Activated CD4-positive, alpha-beta T cell treated with anti-CD3 and anti-CD28 coated beads for 24 hours (primary cell): Measurements from ENCODE around the gene EVX1.

ENCODE experiments used
- DNase-seq, 2 donors: peaks; one replicate each; pipeline ENCODE4 v3.0.0-alpha.2; 2020; ENCODE audit warnings: low read depth in 2 of 2

The EVX1 gene

GRCh38 chr7:27205325-27206280 is 37.0 kb upstream of the EVX1 start:
- DNase-seq, result no peak

DNA sequence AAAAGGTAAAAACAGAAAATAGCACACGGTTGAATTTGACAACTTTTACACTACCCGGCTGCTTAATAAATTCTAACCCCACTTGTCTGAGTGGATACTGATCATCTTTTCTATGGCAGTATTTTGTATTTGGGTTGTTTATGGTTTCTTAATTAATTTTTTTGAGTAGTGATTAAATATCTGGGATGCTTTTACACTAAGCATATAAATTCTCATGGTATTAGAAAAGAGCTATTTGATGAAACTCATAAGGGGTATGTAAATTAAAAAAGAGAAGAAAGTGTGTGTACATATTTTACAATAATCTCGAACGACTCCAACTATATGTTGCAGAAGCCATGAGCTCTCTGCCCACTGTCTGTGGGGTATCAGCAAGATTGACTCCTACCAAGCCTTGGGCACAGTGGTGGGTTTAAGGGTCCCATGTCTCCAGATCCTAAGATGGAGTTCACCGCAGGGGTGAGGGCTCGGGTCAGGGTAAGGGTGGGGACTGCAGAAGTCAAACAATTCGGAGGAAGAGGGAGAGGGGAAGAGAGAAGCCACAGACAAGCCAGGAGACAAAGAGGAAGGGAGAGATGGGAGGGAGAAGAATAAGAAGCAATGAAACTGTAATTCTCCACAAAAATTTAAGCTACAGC is 35.1 kb upstream of the EVX1 start:
- DNase-seq, result no peak

GRCh38 chr7:27208998-27209397 is 33.6 kb upstream of the EVX1 start:
- DNase-seq, result no peak

- DNase-seq, result no peak
These were observed 32.6 kb upstream of the EVX1 start for GRCh38 chr7:27209933-27210440.

- peak in 1 of 2 donors; percentile 49 for DNase-seq
These were observed 32.0 kb upstream of the EVX1 start for GRCh38 chr7:27210441-27211083.

- DNase-seq, result no peak
These were observed 31.5 kb upstream of the EVX1 start for GRCh38 chr7:27211084-27211446.

GRCh38 chr7:27211764-27212204 is 30.8 kb upstream of the EVX1 start:
- no peak for DNase-seq

GRCh38 chr7:27212497-27213432 is 29.8 kb upstream of the EVX1 start:
- no peak for DNase-seq

DNA sequence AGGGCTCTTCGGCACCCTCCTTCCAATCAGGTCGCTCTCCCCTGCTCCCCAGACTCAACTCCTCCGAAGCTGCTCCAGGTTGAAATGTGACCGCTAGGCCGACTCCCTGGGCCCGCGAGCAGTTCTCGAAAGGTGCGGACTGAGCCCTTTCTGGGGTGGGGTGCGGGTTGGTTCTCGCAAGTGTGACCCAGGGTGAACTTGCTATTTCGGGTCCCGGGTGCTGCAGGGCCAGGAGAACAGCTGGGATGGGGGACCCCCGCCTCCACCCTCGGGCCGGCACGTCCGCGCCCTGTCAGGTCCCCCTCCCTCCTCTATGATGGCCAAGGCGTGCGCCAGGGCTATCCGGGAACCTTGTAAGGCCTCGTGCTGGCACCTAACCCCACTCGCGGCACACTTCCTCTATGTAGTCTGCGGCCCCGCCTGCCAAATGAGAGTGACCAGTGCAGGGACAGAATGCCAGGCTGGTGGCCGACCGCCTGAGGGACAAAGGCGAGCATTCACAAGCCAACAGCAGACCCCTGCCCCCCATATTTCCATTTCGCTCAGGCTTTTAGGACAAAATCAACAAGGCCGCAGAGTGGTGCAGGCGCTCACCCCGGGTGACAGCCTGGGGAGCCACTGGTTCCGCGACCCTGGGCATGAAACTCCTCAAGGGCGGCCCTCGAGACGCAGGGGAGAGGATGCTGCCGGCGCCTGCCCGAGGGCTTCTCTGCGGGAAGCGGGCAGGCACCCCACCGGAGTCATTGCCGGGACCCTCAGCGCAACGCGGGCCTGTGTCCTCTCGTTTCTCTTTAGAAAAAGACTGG is 29.0 kb upstream of the EVX1 start:
- no peak for DNase-seq

DNA sequence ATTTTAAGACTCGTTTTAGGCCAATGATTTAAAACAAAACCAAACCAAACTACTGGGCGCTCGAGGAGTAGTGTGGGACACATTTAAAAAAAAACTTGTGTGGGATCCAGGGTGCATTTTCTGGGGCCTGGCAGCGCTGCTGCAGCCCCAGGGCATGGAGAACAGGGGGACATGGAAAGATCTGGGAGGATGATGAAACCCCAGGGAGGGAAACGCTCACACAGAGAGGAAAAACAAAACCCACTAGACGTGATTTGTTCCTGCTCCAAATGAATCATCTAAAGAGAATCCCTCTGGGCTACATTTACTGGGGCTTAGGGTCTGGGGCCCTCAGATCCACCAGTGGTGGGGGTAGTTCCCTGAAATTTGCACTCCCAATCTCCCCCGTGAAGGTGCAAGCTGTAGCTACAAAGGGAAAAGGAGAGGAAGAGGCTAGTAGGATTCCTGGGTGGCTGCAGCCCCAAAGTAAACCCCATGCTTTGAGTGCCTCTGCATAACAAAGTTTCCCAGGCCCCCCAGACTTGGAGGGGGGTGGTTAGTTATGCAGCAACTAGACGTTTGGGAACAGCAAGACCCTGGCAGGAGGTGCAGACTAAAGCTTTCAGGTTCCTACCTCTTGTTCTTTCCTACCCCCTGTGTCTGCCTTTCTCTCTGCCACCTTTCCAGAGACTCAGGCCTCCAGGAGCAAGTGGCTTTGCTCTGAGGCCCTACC is 28.2 kb upstream of the EVX1 start:
- no peak for DNase-seq

- DNase-seq, result no peak
These were observed 27.2 kb upstream of the EVX1 start for GRCh38 chr7:27215356-27215755.

GRCh38 chr7:27217951-27218350 is 24.7 kb upstream of the EVX1 start:
- DNase-seq, result no peak

DNA sequence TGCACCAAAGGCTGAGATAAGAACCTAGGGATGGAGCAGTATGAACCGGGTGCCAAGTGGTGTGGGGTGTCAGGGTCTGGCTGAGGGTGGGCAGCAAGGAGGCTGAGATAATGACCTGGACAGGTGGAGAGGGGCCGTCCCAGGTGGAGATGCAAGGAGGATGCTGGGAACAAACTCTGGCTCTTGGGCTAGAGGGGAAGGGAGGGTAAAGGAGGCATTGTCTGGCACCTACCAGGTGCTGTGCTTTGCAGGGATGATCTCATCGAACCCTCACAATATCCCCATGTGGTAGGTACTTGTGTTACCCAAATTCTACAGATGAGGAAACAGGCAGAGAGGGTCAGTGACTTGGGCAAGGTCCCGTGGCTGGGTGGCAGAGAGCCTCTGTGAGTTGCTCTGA is 22.8 kb upstream of the EVX1 start:
- DNase-seq, result no peak

DNA sequence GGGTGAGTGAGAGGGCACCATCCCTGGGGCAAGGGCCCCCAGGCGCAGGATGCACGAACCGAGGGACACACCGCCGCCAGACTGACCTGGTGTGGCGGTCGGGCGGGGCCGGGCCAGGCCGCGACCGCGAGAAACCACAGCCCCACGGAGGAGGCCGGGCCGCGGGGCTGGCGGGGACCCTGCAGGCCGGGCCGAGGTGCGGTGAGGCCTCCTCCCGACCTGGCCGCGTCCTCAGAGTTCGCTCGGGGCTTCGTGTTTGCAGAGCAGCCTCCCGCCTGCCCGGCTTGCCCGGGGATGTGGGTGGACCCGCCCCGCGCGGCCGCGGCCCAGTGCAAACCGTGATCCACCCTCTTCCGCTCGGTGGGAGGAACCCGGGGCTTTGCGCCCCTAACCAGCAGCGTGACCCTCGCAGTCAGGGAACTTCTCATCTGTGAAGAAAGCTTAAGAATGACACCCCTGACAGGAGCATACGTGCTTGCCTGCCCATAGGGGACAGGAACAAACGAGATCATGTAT is 22.1 kb upstream of the EVX1 start:
- no peak for DNase-seq

- DNase-seq, result no peak
These were observed 21.3 kb upstream of the EVX1 start for GRCh38 chr7:27221201-27221797.

GRCh38 chr7:27223941-27224575 is 18.5 kb upstream of the EVX1 start:
- no peak for DNase-seq

- no peak for DNase-seq
These were observed 17.3 kb upstream of the EVX1 start for GRCh38 chr7:27224983-27225934.

DNA sequence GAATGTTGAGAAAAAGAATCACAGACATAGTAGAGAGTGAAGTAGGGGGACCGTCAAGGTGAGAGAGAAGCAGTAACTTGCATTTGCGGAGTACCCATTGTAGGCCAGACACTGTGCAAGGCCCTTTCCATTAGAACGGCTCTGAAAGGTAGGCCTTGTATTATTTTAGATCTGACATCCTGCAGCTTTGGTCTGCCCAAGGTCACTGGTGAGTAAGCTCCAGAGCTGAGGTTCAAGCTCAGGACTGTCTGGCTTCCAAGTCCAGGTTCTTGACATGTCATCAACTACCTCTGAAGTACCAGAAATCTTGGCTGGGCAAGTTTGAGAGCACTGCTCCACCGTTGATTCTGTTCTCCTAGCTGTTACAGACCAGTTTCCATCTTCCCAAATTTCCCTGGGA is 13.2 kb upstream of the EVX1 start:
- DNase-seq, result no peak
